GM19023 (cell line): ENCODE measurements around the gene ANO6.
"Not testable (repeated sequence)": the region's sequence is repeated elsewhere in the genome, so short reads cannot be mapped to it uniquely, and the experiment has no call there.

ENCODE experiments used
- ATAC-seq: cut with Tn5 transposase; IDR thresholded peaks from one replicate; pipeline ENCODE4 v1.9.1; 2021; ENCODE audit warnings: mild to moderate bottlenecking, moderate library complexity; ENCODE audit not compliant: unreplicated experiment

Gene ANO6

DNA sequence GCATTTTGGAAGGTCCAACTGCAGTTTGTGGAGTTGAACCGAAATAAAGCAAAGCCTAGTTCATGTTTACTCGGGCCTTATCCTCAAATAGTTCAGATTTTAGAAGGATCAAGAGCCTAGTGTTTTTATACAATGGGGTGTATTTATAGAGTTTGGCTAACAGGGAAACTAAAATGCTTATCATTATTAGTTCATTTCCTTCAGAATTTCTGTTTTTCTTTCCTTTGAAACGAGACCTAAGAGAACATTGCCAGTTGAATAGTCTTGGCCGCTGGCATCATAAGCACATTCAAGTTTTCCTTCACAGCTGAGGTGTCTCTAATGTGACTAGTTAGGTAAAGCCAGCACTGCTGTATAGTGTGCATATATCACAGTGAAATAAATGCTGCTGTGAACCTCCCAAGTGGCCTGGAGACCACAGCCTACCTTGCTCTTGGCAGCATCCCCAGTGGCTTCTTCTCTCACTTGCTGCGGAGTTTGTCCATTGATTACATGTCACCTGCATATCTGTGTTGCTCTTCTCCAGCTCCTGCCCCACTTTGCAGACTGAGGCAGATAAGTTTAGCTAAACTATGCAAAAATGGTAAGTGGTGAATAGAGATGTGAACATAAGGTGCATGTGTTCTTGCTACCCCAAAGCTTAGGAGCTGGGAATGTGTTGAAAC, 88.8 kb downstream of the ANO6 start:
- ATAC-seq: no peak

DNA sequence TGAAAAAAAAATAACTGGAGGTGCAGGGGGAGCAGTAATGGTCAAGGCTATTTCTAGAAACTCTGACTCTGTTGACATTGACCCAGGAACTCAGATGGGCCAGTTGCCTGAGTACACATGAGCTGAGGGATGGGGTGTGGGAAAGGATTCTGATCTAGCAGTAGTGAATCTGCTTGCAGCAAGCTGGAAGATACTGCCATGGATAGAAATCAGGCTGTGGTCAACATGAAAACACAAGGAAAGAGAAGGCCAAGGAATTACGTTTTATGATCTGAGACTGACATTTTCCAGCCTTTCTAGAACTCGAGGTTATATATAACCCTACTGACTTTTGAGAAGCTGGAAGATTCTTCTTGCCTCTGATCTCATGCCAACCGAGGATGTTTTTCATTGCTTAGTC, 90.0 kb downstream of the ANO6 start:
- ATAC-seq: no peak

DNA sequence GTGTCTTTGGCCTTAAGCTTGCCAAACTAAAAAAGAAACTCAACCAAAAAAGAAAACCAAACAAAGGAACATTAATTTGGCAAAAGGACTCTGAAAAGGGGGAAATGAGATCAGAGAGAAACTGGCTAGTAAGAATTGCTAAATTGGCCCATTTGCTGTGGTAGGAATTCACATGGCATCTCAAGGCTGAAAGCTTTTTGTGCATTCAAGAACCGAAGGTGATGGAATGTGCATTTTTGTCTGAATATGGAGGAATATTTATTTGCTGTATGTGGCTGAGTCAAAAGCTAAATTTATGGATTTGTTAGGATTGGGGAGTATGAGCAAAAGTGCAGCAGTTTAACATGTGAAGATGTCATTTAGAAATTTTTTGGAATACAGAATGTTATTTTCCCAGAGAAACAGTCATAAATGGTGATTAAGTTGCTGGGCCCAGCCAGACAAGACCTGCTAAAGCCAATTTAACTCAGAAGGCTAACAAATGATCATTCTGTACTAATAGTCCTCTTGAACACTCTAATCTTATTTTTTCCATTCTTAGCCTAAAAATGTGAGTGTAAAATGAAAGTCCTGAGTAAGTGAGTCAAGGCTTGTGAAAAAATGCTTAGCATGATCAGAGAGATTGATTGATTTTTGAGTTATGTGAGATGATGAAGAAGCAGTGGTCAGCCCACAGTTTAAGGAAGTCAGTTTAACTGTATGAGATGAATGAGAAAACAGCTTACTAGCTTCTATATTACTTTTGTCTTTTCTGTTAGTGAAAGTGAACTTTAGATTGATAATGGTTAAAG, 94.1 kb downstream of the ANO6 start:
- no peak for ATAC-seq

DNA sequence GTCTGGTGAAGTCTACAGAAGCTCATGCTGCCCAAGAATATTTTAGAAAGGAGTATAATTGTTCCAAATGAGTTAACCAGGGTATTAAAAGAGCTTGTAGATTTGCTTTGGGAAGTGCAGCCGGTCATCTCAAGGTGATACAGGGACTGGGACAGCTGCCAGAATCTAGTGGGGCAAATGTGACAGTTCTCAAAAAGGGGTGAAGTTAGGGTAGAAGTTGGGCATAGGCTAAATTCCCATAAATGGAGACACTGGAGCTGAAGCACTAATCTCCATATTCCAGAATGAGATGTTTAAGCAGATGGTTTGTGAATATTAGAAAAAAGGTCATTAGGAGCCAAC, 94.7 kb downstream of the ANO6 start:
- ATAC-seq: no peak

DNA sequence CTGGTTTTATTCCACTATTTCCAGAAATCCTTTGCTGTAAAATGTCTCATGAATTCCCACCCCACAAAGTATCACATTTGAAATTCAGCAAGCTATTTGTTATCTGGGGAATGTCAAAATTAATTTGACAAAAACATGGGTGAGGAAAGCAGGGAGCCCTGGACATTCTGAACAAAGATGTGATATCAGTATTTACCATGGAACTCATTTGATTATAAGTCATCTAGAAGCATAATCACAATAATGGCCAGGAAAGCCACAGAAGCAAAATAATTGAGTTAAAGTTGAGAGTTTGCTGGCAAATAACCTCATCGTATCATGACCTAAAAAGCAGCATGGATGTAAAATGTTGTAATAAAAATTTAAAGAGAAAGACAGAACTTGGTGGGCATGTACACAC, 96.1 kb downstream of the ANO6 start:
- no peak for ATAC-seq

DNA sequence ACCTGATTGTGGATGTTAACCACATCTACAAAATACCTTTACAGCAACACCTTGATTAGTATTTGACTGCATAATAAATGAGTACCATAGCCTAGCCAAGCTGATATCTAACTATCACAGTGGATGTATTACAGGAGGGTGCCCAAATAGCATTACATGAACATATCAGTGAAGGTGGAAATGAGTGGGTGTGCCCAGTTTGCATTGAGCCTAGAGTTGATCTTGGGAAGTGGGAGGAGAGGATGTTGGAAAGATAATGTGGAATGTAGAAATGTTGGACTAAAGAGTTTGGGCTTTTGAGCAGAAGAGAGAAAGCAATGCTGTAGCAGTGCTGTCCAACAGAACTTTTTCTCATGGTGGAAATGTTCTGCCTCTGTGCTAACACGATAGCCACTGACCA, 98.9 kb downstream of the ANO6 start:
- no peak for ATAC-seq

DNA sequence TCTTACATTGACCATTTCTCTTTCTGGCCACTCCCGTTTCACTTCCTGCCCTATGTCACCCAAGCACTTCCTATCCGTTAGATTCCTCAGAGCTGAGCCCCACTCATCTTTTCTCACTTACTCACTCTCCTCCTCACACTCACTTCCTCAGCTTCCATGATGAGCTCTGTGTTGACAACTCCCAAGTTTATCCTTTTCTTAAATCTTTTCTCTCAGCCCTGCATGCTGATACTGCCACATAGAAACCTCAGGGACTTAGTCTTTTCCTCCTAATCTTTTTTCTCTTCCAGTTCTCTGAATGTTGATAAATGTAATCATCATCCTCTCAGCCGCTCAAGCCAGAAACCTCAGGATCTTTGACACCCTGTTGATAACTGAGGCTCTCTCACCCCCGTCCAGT, 99.6 kb downstream of the ANO6 start:
- ATAC-seq: no peak

DNA sequence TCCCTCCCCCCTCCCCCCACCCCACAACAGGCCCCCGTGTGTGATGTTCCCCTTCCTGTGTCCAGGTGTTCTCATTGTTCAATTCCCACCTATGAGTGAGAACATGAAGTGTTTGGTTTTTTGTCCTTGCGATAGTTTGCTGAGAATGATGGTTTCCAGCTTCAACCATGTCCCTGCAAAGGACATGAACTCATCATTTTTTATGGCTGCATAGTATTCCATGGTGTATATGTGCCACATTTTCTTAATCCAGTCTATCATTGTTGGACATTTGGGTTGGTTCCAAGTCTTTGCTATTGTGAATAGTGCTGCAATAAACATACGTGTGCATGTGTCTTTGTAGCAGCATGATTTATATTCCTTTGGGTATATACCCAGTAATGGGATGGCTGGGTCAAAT, 101.4 kb downstream of the ANO6 start:
- not testable (repeated sequence) for ATAC-seq

DNA sequence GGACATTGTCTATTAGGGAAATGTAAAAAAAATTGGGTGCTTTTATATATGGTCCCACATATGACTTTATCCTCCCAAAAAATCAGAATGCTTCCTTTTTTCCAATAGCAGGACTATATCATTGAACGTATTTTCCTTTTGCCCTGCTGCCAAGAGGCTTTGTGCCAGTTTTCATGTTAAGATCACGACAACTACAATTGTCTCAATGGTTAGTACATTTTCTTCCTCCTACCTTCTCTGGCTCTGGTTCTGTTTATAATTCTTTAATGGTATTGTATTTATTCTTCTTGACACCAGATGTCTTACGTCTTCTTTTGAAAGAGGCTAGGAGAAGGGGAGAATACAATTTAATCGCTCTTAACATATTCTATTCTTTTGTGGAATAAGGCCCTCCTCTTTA, 106.9 kb downstream of the ANO6 start:
- ATAC-seq: no peak

DNA sequence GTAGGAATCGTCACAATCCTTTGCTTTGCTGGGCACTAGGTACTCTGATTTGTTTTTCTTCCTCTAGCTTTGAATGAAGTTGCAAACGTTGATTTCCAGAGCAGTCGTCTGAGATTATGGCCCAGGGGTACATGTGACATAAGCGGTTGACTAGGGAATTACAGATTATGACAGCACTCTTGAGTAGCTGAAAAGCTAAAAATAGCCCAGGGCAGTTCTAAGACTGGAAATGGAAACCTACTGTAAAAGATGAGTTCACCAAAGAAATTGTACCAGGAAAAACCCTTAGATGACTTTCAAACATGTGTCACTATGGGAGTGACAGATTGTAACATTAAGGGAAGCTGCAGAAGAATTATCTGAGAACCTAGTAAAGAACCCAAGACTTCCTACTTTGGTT, 108.5 kb downstream of the ANO6 start:
- ATAC-seq: no peak

DNA sequence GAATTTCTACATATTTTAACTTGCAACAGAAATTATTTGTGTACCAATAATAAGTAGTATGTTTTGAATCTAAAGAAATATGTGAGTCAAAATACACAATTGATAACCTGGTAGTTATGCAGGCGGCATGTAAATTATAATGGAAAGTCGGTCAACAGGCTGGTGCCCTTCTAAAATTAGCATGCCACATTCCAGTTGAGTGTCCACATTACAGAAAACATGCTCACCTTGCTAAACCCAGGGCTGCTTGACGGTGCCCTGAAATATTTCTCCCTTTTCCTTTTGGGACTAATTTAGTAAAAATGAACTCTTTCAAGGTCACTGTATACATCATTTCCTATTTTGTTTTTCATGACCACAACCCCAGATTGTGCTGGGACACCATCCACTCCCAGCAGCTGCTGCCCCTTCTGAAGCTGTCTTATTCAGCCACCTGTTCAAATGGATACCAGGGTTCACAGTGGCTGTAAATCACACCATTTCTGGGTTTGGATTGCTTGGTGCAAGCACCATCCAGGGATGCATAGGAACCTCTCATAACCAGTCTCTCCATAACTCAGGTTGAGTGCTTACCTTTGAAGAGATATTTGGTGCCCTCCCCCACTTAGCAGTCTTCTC, 110.6 kb downstream of the ANO6 start:
- no peak for ATAC-seq

DNA sequence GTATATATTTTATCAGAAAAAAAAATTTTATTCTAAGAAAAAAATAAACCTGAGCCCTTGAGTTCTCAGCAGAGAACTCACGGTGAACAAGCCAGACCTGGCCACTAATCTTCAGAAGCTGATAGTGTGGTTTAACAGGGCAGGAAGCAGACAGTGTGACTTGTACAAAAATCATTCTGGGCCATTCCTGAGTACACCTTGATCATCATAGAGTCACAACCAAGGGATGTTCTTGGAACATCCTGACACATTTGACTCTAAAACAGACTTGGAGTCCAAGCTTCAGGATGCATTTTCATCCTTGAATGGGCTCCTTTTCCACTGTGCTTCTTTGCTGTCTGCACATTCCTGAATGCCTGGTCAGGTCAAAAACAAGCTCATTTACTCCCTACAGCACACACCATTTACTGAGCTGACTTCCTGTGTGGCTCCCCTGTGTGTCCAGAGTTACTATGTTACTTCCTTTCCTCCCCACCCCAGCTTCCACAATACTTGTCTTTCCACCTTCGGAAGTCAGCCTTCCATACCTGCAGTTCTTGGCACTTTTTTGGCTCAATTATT, 112.0 kb downstream of the ANO6 start:
- no peak for ATAC-seq

DNA sequence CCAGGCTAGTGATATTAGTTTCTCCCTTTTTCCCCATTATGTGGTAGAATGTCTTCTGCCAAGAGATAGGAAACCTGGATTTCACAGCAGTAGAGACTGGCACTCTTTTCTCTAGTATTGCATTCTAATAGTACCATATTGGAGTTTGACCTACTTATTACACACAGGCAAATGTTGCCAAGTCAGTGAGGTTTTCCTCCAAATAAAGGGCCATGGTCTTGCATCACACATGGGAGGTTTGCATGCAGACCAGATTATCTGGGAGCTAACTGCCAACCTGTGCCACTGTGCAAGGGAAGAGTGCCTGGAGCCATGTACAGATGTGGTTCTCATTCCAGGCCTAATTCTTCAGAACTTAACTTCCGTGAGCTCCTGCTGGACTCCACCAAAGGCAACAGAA, 113.3 kb downstream of the ANO6 start:
- ATAC-seq: no peak

DNA sequence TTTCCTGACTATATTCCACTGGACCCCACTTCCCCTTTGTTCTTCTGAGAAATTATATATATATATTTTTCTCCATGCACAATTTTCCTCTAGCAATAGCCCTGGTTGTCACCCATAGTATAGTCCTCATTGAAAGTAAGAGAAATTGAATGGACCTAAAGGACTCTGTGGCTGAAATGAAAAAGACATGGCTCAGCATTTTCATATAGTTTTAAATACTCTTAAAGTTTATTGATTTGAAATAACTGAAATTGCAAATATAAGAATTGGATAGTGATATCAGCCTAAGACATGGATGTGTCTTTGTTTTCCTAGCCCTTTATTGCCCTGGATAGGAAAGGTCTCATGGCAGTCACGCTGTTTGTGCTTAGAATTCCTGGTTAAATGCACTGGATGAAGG, 113.8 kb downstream of the ANO6 start:
- ATAC-seq: no peak

DNA sequence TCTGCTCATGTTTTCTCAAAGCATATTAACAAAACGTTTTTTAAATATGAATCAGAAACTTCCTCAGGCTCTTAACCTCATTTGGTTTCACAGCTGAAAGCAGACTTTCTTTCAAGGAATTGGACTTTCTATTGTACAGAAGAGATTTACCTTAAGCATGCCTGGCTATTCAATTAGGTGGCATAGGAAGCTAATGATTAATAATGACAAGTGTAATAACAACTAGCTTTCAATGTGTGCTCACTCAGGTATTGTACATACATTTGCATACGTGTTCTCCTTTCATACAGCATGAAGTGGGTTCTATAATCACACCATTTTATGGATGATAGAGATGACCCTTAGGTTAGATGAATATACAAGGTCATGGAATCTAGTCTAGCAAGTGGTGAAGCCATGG, 115.7 kb downstream of the ANO6 start:
- ATAC-seq: no peak

DNA sequence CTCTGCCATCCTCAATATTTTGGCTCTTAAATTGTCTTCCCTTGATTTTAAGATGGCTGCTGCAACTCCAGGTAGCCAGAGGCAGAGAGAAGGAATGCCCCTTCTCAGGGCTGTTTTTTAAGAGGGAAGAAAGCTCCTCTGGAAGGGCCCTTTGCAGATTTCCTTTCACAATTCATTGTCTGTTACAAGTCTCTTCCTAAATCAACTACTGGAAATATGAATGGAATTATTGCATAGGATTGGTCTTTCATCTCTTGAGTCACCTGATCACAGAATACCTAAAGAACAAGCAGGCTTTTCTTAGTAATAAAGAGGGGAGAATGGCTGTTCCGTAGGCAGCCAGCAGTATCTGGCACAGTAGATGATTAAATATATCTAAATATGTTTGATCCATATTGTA, 118.5 kb downstream of the ANO6 start:
- no peak for ATAC-seq

DNA sequence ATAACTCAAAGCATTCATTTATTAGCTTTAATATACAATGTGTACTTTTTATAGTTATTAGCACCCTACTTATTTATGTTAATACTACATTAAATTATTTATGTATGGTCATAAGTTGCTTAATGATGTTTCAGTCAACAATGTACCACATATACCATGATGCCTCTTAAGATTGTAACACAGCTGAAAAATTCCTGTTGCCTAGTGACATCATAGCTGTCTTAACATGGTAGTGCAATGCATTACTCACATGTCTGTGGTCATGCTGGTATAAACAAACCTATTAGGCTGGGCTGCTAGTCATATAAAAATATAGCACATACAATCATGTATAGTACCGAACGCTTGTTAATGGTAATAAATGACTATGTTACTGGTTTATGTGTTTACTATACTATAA, 120.4 kb downstream of the ANO6 start:
- ATAC-seq: no peak

DNA sequence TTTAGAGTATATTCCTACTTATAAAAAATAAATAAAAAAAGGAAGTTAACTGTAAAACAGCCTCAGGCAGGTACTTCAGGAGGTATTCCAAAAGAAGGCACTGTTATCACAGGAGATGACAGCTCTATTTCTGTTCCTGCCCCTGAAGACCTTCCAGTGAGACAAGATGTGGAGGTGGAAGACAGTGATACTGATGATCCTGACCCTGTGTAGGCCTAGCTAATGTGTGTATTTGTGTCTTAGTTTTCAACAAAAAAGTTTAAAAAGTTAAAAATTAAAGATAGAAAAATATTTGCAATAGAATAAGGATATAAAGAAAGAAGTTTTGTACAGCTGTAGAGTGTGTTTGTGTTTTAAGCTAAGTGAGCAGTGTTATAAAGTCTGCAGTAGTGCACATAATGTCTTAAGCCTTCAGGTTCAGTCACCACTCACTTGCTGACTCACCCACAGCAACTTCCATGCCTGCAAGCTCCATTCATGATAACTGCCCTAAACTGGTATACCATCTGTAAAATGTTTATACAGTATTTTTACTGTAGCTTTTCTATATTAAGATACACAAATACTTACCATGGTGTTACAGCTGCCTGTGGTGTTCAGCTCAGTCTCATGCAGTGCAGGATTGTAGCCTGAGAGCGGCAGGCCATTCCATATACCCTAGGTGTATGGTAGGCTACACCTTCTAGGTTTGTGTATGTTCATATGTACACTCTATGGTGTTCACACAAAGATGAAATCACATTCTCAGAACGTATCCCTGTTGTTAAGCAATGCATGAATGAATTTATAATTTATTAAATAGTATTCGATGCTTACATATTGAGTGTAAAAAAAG, 121.1 kb downstream of the ANO6 start:
- no peak for ATAC-seq

DNA sequence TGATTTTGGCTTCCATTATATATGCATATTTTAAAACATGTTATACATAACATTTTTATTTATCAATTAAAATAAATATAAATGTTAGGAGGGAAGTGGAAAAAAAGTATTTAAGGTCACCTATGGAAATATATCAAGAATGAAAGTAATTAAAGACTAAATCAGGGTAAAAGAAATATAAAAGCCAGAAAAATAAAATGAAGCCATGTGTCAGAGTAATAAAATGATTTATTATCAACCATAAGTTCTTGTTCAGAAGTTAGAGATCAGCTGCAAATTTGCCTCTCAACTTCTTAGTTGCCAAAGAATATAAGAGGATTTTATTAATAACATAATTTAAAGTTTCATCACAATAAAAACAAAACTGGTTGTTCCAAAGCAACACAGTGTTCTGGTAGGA, 121.9 kb downstream of the ANO6 start:
- ATAC-seq: no peak

DNA sequence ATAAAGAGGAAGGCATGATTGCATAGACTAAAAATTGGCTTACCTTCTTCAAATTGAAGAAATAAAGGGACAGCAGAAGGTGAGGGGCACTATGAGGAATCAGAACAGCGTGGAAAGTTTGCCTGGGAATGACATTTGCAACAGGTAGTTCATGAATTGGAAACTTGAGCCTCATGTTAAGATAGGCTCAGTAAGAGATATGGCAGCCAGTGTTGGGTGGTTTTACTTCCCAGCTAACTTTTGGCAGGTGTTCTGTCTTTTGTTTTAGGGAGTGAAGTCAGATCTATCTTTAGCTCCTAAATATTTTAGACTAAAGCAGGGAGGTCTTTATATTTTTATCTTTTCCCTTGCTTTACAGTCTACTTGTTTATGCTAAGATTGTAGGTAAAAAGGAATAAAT, 122.4 kb downstream of the ANO6 start:
- ATAC-seq: no peak

DNA sequence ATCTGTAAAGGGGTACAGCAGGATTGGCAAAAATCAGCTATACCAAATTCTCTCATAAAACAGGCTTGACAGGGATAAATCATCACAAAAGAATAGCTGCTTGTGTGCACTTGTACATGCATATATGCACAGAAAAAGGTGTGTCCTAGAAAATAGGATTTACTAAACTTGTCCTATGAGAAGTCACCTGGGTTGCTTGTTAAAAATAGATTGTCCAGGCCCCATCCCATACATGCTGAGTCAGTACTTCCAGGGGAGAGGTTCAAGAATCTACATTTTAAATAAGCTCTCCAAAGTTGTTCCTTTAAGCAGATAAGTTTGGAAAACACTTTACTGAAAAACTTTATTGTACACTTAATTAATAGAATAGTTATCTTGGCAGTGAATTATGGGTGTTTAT, 123.1 kb downstream of the ANO6 start:
- ATAC-seq: no peak
